Thyroid gland (tissue), 4 donors: ENCODE results near the gene IL6ST. TPM values are rescaled to one million over a fixed set of nuclear protein-coding genes. Genes with fewer than 3 reads are reported as not detected.
"Not testable (repeated sequence)": the region's sequence is repeated elsewhere in the genome, so short reads cannot be mapped to it uniquely, and the experiment has no call there.

ENCODE experiments used
- DNase-seq, 2 donors: peaks; one replicate each; pipeline ENCODE4 v3.0.0-alpha.2; 2019
- H3K27ac ChIP-seq, 3 donors: fragments of 200-600 bp; sonication (generic); 1 replicate in 2 of 3; 2 replicates in 1 of 3; pipeline ENCODE4 v1.5.1; 2016 to 2019; ENCODE audit warnings: mild to moderate bottlenecking in 1 of 3, moderate library complexity in 1 of 3
- H3K27me3 ChIP-seq: fragments of 200-600 bp; sonication (generic); one replicate; pipeline ENCODE4 v1.5.1; 2019
- H3K36me3 ChIP-seq, 2 donors: fragments of 200-600 bp; sonication (generic); one replicate each; pipeline ENCODE4 v1.5.1; 2016 to 2019
- H3K4me1 ChIP-seq, 2 donors: fragments of 200-600 bp; sonication (generic); one replicate each; pipeline ENCODE4 v1.5.1; 2017 to 2019
- H3K4me3 ChIP-seq, 3 donors: fragments of 200-600 bp; sonication (generic); replicated peaks in 1 of 3; 1 replicate in 2 of 3; 2 replicates in 1 of 3; pipeline ENCODE4 v1.5.1; 2016; ENCODE audit warnings: mild to moderate bottlenecking in 1 of 3
- H3K9me3 ChIP-seq: fragments of 200-600 bp; sonication (generic); one replicate; pipeline ENCODE4 v1.5.1; 2017
- CTCF ChIP-seq, 6 experiments: fragments of 200-600 bp in 3 of 6; fragments of 450-650 bp in 3 of 6; sonication (generic) in 3 of 6; IDR thresholded peaks; one replicate each; pipeline ENCODE4 v1.5.1; 2016 to 2019; ENCODE audit warnings: antibody characterized with exemption in 6 of 6, mild to moderate bottlenecking in 2 of 6, inconsistent platforms in 1 of 6, moderate library complexity in 1 of 6
- POLR2A ChIP-seq, 2 donors: fragments of 450-650 bp; IDR thresholded peaks; one replicate each; pipeline ENCODE4 v1.6.1; 2017; ENCODE audit warnings: antibody characterized with exemption in 2 of 2, mild to moderate bottlenecking in 2 of 2, moderate library complexity in 1 of 2
- WGBS, 2 donors: methylation state at CpG; one replicate each; pipeline ENCODE4 v1.1.5; 2017; 5-methylcytosine and 5-hydroxymethylcytosine counted together
- intact Hi-C: fragments of 100-400 bp; cut with DNase I; formaldehyde crosslinking; loops from one replicate; pipeline ENCODE4 v1.15.1; 2023
- total RNA-seq, 4 donors: library from RNA; depleted of rRNA; stranded (reverse); fragments of >200 nt; gene quantifications; one replicate each; pipeline ENCODE4 v1.2.3, GENCODE V29; 2016

The IL6ST gene
- total RNA-seq, 4 donors from 2014 or later = 280 to 550 (median 359) TPM

GRCh38 chr5:55989860-55990259 lies 4.9 kb downstream of the IL6ST start:
- no peak overlapping the region for H3K4me3 ChIP-seq
- peak overlapping the region in 2 of 3 donors; percentile 3 to 4 for H3K27ac ChIP-seq
- peaks cover 31 to 47% of the 10 kb centered on the region in 2 donors for H3K4me1 ChIP-seq

GRCh38 chr5:55988979-55989638 lies 5.7 kb downstream of the IL6ST start:
- intact Hi-C loops = loop anchor here (10.0 kb wide), 1 partner anchor 216 kb away; no protein-coding TSS in a partner anchor
- no peak for DNase-seq
- H3K27me3 ChIP-seq = no peaks in the 10 kb centered on the region
- peak overlapping the region in 1 of 3 donors; percentile 4 for H3K27ac ChIP-seq
- no peaks in the 10 kb centered on the region for H3K36me3 ChIP-seq
- H3K4me3 ChIP-seq = no peak overlapping the region
- peaks cover 36 to 50% of the 10 kb centered on the region in 2 donors for H3K4me1 ChIP-seq
- TF ChIP-seq POLR2A (IDR thresholded peaks at IDR 0.05) = no peak
- TF ChIP-seq CTCF (IDR thresholded peaks at IDR 0.05) = no peak
- H3K9me3 ChIP-seq = no peaks in the 10 kb centered on the region
- WGBS, 2 donors = 63 to 73% methylated on average over 4 of the region's 4 CpGs

More at GRCh38 chr5:55989860-55990259, 4.9 kb downstream of the IL6ST start:
- intact Hi-C loops = loop anchor here (10.0 kb wide), 1 partner anchor 215 kb away; no protein-coding TSS in a partner anchor
- TF ChIP-seq POLR2A (IDR thresholded peaks at IDR 0.05) = no peak
- no peak for TF ChIP-seq CTCF (IDR thresholded peaks at IDR 0.05)
- 81 to 86% methylated on average over 1 of the region's 1 CpG for WGBS, 2 donors
- DNase-seq = no peak
- Histone ChIP-seq H3K27me3 (no peaks in the 10 kb centered on the region), H3K36me3 (no peaks in the 10 kb centered on the region), H3K9me3 (no peaks in the 10 kb centered on the region)

- H3K27me3 ChIP-seq, H3K27ac ChIP-seq, H3K9me3 ChIP-seq, H3K4me3 ChIP-seq, DNase-seq, H3K36me3 ChIP-seq: not testable (repeated sequence)
- H3K4me1 ChIP-seq = peaks cover 39 to 50% of the 10 kb centered on the region in 2 donors
- intact Hi-C loops = loop anchor here (10.0 kb wide), 1 partner anchor 216 kb away; no protein-coding TSS in a partner anchor
- 94 to 98% methylated on average over 10 of the region's 10 CpGs for WGBS, 2 donors
Observed at GRCh38 chr5:55988428-55988827, 6.3 kb downstream of the IL6ST start.

GRCh38 chr5:55986931-55987330 lies 7.8 kb downstream of the IL6ST start:
- DNase-seq = no peak
- Histone ChIP-seq H3K4me3 (no peak overlapping the region), H3K9me3 (no peaks in the 10 kb centered on the region), H3K27ac (no peak overlapping the region), H3K27me3 (no peaks in the 10 kb centered on the region), H3K36me3 (no peaks in the 10 kb centered on the region), H3K4me1 (peaks cover 31 to 48% of the 10 kb centered on the region in 2 donors)
- TF ChIP-seq POLR2A (IDR thresholded peaks at IDR 0.05) (no peak), CTCF (IDR thresholded peaks at IDR 0.05) (no peak)
- intact Hi-C loops = loop anchor here (10.0 kb wide), 1 partner anchor 218 kb away; no protein-coding TSS in a partner anchor
- WGBS, 2 donors = 91% methylated on average over 4 of the region's 4 CpGs

- Histone ChIP-seq H3K4me1 (peaks cover 21 to 36% of the 10 kb centered on the region in 2 donors), H3K9me3 (no peaks in the 10 kb centered on the region), H3K36me3 (peaks cover 0 to 4% of the 10 kb centered on the region in 2 donors), H3K27ac (no peak overlapping the region), H3K4me3 (no peak overlapping the region), H3K27me3 (no peaks in the 10 kb centered on the region)
- DNase-seq = no peak
- intact Hi-C loops = loop anchor here (10.0 kb wide), 1 partner anchor 220 kb away; no protein-coding TSS in a partner anchor
- TF ChIP-seq CTCF (IDR thresholded peaks at IDR 0.05) = no peak
- TF ChIP-seq POLR2A (IDR thresholded peaks at IDR 0.05) = no peak
- WGBS, 2 donors = 93 to 97% methylated on average over 6 of the region's 6 CpGs
Observed at GRCh38 chr5:55985181-55985580, 9.6 kb downstream of the IL6ST start.
